Ishikawa (cell line): ENCODE data around the gene WDR59.

Experiments
- CEBPB ChIP-seq: IDR thresholded peaks from 2 replicates; pipeline ENCODE4 v1.6.1; 2012
- CREB1 ChIP-seq: IDR thresholded peaks from 2 replicates; pipeline ENCODE4 v1.6.1; 2012; ENCODE audit warnings: low read depth
- EGR1 ChIP-seq: IDR thresholded peaks from 2 replicates; pipeline ENCODE4 v1.6.1; 2012
- EP300 ChIP-seq: IDR thresholded peaks from 2 replicates; pipeline ENCODE4 v1.6.1; 2012; ENCODE audit warnings: borderline replicate concordance
- FOXM1 ChIP-seq: IDR thresholded peaks from 2 replicates; pipeline ENCODE4 v1.6.1; 2012; ENCODE audit warnings: low read depth, borderline replicate concordance
- NFIC ChIP-seq: IDR thresholded peaks from 2 replicates; pipeline ENCODE4 v1.6.1; 2012
- RAD21 ChIP-seq: IDR thresholded peaks from 2 replicates; pipeline ENCODE4 v1.6.1; 2012; ENCODE audit warnings: low read depth
- TAF1 ChIP-seq: IDR thresholded peaks from 2 replicates; pipeline ENCODE4 v1.6.1; 2012; ENCODE audit warnings: low read depth, mild to moderate bottlenecking
- TCF12 ChIP-seq: IDR thresholded peaks from 2 replicates; pipeline ENCODE4 v1.6.1; 2012; ENCODE audit warnings: low read depth
- TEAD4 ChIP-seq: IDR thresholded peaks from 2 replicates; pipeline ENCODE4 v1.6.1; 2012
- ZBTB7A ChIP-seq: IDR thresholded peaks from 2 replicates; pipeline ENCODE4 v1.6.1; 2012; ENCODE audit warnings: low read depth
- TF ChIP-seq, protein P1 (sequence below): IDR thresholded peaks from 2 replicates; pipeline ENCODE4 v1.6.1; 2012; ENCODE audit warnings: low read depth, mild to moderate bottlenecking
- TF ChIP-seq, protein P2 (sequence below): IDR thresholded peaks from 2 replicates; pipeline ENCODE4 v1.6.1; 2012
- TF ChIP-seq, protein P3 (sequence below): IDR thresholded peaks from 2 replicates; pipeline ENCODE4 v1.6.1; 2012

DNA sequence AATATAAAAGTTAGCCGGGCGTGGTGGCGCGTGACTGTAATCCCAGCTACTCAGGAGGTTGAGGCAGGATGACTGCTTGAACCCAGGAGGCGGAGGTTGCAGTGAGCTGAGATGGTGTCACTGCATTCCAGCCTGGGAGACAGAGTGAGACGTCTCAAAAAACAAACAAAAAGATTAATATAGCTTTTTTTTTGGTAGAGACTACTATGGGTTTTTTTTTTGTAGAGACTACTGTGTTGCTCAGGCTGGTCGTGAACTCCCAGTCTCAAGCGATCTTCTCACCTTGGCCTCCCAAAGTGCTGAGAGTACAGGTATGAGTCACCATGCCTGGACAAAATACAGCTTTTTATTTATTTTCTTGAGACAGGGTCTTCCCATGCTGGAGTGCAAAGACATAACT, 34.1 kb upstream of the WDR59 start:
- TF ChIP-seq, protein P1, sequence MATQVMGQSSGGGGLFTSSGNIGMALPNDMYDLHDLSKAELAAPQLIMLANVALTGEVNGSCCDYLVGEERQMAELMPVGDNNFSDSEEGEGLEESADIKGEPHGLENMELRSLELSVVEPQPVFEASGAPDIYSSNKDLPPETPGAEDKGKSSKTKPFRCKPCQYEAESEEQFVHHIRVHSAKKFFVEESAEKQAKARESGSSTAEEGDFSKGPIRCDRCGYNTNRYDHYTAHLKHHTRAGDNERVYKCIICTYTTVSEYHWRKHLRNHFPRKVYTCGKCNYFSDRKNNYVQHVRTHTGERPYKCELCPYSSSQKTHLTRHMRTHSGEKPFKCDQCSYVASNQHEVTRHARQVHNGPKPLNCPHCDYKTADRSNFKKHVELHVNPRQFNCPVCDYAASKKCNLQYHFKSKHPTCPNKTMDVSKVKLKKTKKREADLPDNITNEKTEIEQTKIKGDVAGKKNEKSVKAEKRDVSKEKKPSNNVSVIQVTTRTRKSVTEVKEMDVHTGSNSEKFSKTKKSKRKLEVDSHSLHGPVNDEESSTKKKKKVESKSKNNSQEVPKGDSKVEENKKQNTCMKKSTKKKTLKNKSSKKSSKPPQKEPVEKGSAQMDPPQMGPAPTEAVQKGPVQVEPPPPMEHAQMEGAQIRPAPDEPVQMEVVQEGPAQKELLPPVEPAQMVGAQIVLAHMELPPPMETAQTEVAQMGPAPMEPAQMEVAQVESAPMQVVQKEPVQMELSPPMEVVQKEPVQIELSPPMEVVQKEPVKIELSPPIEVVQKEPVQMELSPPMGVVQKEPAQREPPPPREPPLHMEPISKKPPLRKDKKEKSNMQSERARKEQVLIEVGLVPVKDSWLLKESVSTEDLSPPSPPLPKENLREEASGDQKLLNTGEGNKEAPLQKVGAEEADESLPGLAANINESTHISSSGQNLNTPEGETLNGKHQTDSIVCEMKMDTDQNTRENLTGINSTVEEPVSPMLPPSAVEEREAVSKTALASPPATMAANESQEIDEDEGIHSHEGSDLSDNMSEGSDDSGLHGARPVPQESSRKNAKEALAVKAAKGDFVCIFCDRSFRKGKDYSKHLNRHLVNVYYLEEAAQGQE = no peak
- TF ChIP-seq EP300 = no peak
- no peak for TF ChIP-seq CEBPB
- no peak for TF ChIP-seq NFIC
- TF ChIP-seq TCF12 = no peak
- no peak for TF ChIP-seq CREB1
- TF ChIP-seq TAF1 = no peak
- TF ChIP-seq, protein P2, sequence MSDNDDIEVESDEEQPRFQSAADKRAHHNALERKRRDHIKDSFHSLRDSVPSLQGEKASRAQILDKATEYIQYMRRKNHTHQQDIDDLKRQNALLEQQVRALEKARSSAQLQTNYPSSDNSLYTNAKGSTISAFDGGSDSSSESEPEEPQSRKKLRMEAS = no peak
- TF ChIP-seq, protein P3, sequence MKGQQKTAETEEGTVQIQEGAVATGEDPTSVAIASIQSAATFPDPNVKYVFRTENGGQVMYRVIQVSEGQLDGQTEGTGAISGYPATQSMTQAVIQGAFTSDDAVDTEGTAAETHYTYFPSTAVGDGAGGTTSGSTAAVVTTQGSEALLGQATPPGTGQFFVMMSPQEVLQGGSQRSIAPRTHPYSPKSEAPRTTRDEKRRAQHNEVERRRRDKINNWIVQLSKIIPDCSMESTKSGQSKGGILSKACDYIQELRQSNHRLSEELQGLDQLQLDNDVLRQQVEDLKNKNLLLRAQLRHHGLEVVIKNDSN = no peak
- no peak for TF ChIP-seq EGR1
- TF ChIP-seq TEAD4 = no peak
- TF ChIP-seq ZBTB7A = no peak
- no peak for TF ChIP-seq FOXM1
- no peak for TF ChIP-seq RAD21
